HepG2 (cell line): ENCODE results near the gene GRAMD1A. TPM values are rescaled to one million over a fixed set of nuclear protein-coding genes. Genes with fewer than 3 reads are reported as not detected.
A peak's percentile ranks its signal among the peaks of the same experiment; 100 is the strongest.

Experiments
- ATRX ChIP-seq: sonication (generic); formaldehyde crosslinking; IDR thresholded peaks from 2 replicates; pipeline ENCODE4 v1.4.0; 2020; ENCODE audit warnings: missing genetic modification reagents, borderline replicate concordance
- MAZ ChIP-seq, 2 experiments: sonication (generic) in 1 of 2; formaldehyde crosslinking in 1 of 2; IDR thresholded peaks; 2 replicates each; pipeline versions ENCODE4 v1.5.0 to v1.6.1; 2012 to 2020; ENCODE audit warnings: low read depth in 2 of 2, mild to moderate bottlenecking in 2 of 2, borderline replicate concordance in 1 of 2, improper control_type of control experiment in 1 of 2, low read length in 1 of 2, missing genetic modification reagents in 1 of 2, moderate library complexity in 1 of 2
- MEIS2 ChIP-seq: sonication (generic); formaldehyde crosslinking; IDR thresholded peaks from 2 replicates; pipeline ENCODE4 v1.9.0; 2021; ENCODE audit warnings: mild to moderate bottlenecking, missing genetic modification reagents
- POLR2A ChIP-seq, 2 experiments: IDR thresholded peaks; 2 replicates each; pipeline ENCODE4 v1.6.1; 2011; ENCODE audit warnings: low read depth in 2 of 2, low read length in 2 of 2, mild to moderate bottlenecking in 1 of 2, moderate library complexity in 1 of 2; ENCODE audit not compliant: insufficient read depth in 1 of 2
- POLR2G ChIP-seq: fragments of 200-400 bp; formaldehyde crosslinking; IDR thresholded peaks from 2 replicates; pipeline ENCODE4 v1.6.1; 2018; ENCODE audit warnings: mild to moderate bottlenecking, low read depth, low read length, moderate library complexity
- SAFB2 ChIP-seq: sonication (generic); formaldehyde crosslinking; IDR thresholded peaks from 2 replicates; pipeline ENCODE4 v1.5.1; 2020; ENCODE audit warnings: missing genetic modification reagents, low read depth, mild to moderate bottlenecking, borderline replicate concordance
- ZNF17 ChIP-seq: sonication (generic); formaldehyde crosslinking; IDR thresholded peaks from 2 replicates; pipeline ENCODE4 v1.5.0; 2020; ENCODE audit warnings: mild to moderate bottlenecking, missing genetic modification reagents
- ZNF790 ChIP-seq: sonication (generic); formaldehyde crosslinking; IDR thresholded peaks from 2 replicates; pipeline ENCODE4 v1.8.0; 2022; ENCODE audit warnings: missing genetic modification reagents, mild to moderate bottlenecking, borderline replicate concordance
- polyA plus RNA-seq, 8 experiments: library from polyadenylated mRNA; depleted of rRNA in 3 of 8; stranded (reverse) in 7 of 8; unstranded in 1 of 8; fragments of >200 nt; fragmentation: Illumina TruSeq in 4 of 8; extraction: Trizol in 4 of 8; gene quantifications; 2 replicates each; pipeline versions ENCODE4 v1.2.1 to v1.2.3, GENCODE V29; 2011 to 2016; ENCODE audit warnings: low read depth in 4 of 8, missing spikeins in 1 of 8, mixed read lengths in 1 of 8; ENCODE audit not compliant: insufficient read depth in 1 of 8
- total RNA-seq, 5 experiments: library from RNA; depleted of rRNA; stranded (reverse); fragments of >200 nt; fragmentation: Illumina TruSeq; extraction: Trizol; gene quantifications; 2 replicates each; pipeline ENCODE4 v1.2.3, GENCODE V29; 2016; ENCODE audit warnings: low read depth in 1 of 5
- TF ChIP-seq, protein P1 (sequence below): sonication (generic); formaldehyde crosslinking; conservative IDR thresholded peaks from 2 replicates; pipeline ENCODE4 v1.4.0; 2020; ENCODE audit warnings: mild to moderate bottlenecking, missing genetic modification reagents, moderate library complexity
- TF ChIP-seq, protein P2 (sequence below): sonication (generic); formaldehyde crosslinking; IDR thresholded peaks from 2 replicates; pipeline ENCODE4 v1.4.0; 2020; ENCODE audit warnings: missing genetic modification reagents
- TF ChIP-seq, protein P3 (sequence below): sonication (generic); formaldehyde crosslinking; IDR thresholded peaks from 2 replicates; pipeline ENCODE4 v1.5.1; 2020; ENCODE audit warnings: mild to moderate bottlenecking, missing genetic modification reagents, moderate library complexity
- TF ChIP-seq, protein P4 (sequence below): sonication (generic); formaldehyde crosslinking; IDR thresholded peaks from 2 replicates; pipeline ENCODE4 v1.4.0; 2020; ENCODE audit warnings: mild to moderate bottlenecking, low read depth, missing genetic modification reagents

Gene GRAMD1A
- total and polyA plus RNA-seq, 2 of the 13 experiments (the other 11 are each of a cell fraction or from before 2014, with no cell fraction given): 14.7 to 181 TPM

DNA sequence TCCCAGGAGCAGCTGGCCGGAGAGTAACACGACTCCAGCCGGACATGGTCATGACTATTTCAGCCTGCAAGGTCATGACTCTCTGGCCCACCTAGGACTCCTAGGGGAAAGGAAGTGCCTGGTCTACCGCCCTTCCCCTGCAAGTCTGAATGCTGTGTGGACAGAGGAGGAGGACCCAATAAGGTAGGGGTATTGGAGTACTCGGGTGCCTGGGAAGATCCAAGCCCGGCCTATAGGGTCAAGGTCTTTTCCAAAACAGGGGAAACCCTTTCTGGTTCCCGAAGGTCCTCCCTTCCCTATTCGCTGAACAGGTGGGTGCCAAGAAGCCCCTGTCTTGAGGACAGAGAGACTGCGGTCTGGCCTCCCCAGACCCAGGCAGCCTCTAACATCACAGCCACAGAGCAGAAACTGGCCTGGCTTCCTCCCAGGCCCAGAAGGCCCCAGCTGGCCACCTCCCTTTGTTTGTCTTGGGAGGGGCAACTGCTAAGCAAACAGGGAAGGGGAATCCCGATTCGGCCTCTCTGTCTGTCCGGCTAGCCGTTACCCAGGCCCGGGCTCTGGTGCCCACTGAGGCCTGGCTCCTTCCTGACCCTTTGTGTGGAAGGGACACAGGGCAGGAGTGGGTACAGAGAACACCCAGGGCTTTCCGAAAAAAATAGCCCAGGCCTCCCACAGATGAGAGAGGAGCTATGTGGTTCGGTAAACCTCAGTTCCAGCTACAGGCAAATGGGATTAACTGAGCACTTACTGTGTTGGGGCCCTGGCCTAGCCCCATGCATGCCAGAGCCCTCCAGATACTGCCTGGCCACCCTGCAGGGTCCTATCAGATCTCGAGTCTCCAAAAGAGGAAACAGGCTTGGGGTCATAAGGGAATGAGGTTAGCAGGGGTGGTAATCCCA is 5.2 kb upstream of the GRAMD1A start (continued):
- TF ChIP-seq, protein P1, sequence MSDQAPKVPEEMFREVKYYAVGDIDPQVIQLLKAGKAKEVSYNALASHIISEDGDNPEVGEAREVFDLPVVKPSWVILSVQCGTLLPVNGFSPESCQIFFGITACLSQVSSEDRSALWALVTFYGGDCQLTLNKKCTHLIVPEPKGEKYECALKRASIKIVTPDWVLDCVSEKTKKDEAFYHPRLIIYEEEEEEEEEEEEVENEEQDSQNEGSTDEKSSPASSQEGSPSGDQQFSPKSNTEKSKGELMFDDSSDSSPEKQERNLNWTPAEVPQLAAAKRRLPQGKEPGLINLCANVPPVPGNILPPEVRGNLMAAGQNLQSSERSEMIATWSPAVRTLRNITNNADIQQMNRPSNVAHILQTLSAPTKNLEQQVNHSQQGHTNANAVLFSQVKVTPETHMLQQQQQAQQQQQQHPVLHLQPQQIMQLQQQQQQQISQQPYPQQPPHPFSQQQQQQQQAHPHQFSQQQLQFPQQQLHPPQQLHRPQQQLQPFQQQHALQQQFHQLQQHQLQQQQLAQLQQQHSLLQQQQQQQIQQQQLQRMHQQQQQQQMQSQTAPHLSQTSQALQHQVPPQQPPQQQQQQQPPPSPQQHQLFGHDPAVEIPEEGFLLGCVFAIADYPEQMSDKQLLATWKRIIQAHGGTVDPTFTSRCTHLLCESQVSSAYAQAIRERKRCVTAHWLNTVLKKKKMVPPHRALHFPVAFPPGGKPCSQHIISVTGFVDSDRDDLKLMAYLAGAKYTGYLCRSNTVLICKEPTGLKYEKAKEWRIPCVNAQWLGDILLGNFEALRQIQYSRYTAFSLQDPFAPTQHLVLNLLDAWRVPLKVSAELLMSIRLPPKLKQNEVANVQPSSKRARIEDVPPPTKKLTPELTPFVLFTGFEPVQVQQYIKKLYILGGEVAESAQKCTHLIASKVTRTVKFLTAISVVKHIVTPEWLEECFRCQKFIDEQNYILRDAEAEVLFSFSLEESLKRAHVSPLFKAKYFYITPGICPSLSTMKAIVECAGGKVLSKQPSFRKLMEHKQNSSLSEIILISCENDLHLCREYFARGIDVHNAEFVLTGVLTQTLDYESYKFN: peak; percentile 89
- TF ChIP-seq, protein P2, sequence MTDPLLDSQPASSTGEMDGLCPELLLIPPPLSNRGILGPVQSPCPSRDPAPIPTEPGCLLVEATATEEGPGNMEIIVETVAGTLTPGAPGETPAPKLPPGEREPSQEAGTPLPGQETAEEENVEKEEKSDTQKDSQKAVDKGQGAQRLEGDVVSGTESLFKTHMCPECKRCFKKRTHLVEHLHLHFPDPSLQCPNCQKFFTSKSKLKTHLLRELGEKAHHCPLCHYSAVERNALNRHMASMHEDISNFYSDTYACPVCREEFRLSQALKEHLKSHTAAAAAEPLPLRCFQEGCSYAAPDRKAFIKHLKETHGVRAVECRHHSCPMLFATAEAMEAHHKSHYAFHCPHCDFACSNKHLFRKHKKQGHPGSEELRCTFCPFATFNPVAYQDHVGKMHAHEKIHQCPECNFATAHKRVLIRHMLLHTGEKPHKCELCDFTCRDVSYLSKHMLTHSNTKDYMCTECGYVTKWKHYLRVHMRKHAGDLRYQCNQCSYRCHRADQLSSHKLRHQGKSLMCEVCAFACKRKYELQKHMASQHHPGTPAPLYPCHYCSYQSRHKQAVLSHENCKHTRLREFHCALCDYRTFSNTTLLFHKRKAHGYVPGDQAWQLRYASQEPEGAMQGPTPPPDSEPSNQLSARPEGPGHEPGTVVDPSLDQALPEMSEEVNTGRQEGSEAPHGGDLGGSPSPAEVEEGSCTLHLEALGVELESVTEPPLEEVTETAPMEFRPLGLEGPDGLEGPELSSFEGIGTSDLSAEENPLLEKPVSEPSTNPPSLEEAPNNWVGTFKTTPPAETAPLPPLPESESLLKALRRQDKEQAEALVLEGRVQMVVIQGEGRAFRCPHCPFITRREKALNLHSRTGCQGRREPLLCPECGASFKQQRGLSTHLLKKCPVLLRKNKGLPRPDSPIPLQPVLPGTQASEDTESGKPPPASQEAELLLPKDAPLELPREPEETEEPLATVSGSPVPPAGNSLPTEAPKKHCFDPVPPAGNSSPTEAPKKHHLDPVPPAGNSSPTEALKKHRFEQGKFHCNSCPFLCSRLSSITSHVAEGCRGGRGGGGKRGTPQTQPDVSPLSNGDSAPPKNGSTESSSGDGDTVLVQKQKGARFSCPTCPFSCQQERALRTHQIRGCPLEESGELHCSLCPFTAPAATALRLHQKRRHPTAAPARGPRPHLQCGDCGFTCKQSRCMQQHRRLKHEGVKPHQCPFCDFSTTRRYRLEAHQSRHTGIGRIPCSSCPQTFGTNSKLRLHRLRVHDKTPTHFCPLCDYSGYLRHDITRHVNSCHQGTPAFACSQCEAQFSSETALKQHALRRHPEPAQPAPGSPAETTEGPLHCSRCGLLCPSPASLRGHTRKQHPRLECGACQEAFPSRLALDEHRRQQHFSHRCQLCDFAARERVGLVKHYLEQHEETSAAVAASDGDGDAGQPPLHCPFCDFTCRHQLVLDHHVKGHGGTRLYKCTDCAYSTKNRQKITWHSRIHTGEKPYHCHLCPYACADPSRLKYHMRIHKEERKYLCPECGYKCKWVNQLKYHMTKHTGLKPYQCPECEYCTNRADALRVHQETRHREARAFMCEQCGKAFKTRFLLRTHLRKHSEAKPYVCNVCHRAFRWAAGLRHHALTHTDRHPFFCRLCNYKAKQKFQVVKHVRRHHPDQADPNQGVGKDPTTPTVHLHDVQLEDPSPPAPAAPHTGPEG: no peak
- TF ChIP-seq, protein P3, sequence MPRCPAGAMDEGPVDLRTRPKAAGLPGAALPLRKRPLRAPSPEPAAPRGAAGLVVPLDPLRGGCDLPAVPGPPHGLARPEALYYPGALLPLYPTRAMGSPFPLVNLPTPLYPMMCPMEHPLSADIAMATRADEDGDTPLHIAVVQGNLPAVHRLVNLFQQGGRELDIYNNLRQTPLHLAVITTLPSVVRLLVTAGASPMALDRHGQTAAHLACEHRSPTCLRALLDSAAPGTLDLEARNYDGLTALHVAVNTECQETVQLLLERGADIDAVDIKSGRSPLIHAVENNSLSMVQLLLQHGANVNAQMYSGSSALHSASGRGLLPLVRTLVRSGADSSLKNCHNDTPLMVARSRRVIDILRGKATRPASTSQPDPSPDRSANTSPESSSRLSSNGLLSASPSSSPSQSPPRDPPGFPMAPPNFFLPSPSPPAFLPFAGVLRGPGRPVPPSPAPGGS (CRISPR knock-in tag): peak; percentile 98
- no peak; the same call in 1 of the 2 replicates for TF ChIP-seq SAFB2 (CRISPR knock-in tag)
- TF ChIP-seq MAZ (IDR thresholded peaks at IDR 0.05; ENCODE audit: borderline replicate concordance, low read depth, low read length): peak; percentile 83
- peak; percentile 56; the same call in 1 of the 2 replicates for TF ChIP-seq MAZ (CRISPR knock-in tag; IDR thresholded peaks at IDR 0.05; ENCODE audit: low read depth)
- no peak for TF ChIP-seq ZNF17
- TF ChIP-seq ATRX (CRISPR knock-in tag): no peak
- TF ChIP-seq POLR2A (IDR thresholded peaks at IDR 0.05; ENCODE audit: insufficient read depth in 1 of 2, low read depth in 2 of 2, low read length in 2 of 2): peak in 1 of 2 experiments; percentile 76; a peak in 2 of 4 replicates
- TF ChIP-seq, protein P4, sequence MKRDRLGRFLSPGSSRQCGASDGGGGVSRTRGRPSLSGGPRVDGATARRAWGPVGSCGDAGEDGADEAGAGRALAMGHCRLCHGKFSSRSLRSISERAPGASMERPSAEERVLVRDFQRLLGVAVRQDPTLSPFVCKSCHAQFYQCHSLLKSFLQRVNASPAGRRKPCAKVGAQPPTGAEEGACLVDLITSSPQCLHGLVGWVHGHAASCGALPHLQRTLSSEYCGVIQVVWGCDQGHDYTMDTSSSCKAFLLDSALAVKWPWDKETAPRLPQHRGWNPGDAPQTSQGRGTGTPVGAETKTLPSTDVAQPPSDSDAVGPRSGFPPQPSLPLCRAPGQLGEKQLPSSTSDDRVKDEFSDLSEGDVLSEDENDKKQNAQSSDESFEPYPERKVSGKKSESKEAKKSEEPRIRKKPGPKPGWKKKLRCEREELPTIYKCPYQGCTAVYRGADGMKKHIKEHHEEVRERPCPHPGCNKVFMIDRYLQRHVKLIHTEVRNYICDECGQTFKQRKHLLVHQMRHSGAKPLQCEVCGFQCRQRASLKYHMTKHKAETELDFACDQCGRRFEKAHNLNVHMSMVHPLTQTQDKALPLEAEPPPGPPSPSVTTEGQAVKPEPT (CRISPR knock-in tag): 0 out of 2 replicates have a peak, but pooled peaks have one; percentile 35
- TF ChIP-seq MEIS2 (CRISPR knock-in tag): no peak
- peak; percentile 65 for TF ChIP-seq POLR2G
- no peak for TF ChIP-seq ZNF790 (CRISPR knock-in tag)
